ENCODE measurements around the gene PLPPR1. TPM values are rescaled to one million over a fixed set of nuclear protein-coding genes. Genes with fewer than 3 reads are reported as not detected.

Gene PLPPR1
- total RNA-seq, 1 experiment from 2014 or later: not detected

GRCh38 chr9:101342595-101342994, 314.1 kb downstream of the PLPPR1 start:
- DNase-seq (ENCODE audit: low spot score): no peak

GRCh38 chr9:101350285-101350684, 321.8 kb downstream of the PLPPR1 start:
- no peak for DNase-seq (ENCODE audit: low spot score)

GRCh38 chr9:101352892-101353463, 324.5 kb downstream of the PLPPR1 start:
- no peak for DNase-seq (ENCODE audit: low spot score)

- no peak for DNase-seq (ENCODE audit: low spot score)
These were observed 325.2 kb downstream of the PLPPR1 start for GRCh38 chr9:101353683-101354082.

GRCh38 chr9:101354143-101354764, 325.7 kb downstream of the PLPPR1 start:
- peak; percentile 40 for DNase-seq (ENCODE audit: low spot score)

GRCh38 chr9:101354765-101355708, 326.5 kb downstream of the PLPPR1 start:
- no peak for DNase-seq (ENCODE audit: low spot score)

- DNase-seq (ENCODE audit: low spot score): no peak
These were observed 328.1 kb downstream of the PLPPR1 start for GRCh38 chr9:101356619-101357018.

- DNase-seq (ENCODE audit: low spot score): no peak
These were observed 331.2 kb downstream of the PLPPR1 start for GRCh38 chr9:101359679-101360078.

GRCh38 chr9:101360647-101361046, 332.1 kb downstream of the PLPPR1 start:
- DNase-seq (ENCODE audit: low spot score): no peak

GRCh38 chr9:101362450-101362849, 333.9 kb downstream of the PLPPR1 start:
- DNase-seq (ENCODE audit: low spot score): no peak

GRCh38 chr9:101365181-101365580, 336.7 kb downstream of the PLPPR1 start:
- DNase-seq (ENCODE audit: low spot score): no peak

GRCh38 chr9:101366038-101366756, 337.7 kb downstream of the PLPPR1 start:
- DNase-seq (ENCODE audit: low spot score): peak; percentile 14

GRCh38 chr9:101367323-101367722, 338.8 kb downstream of the PLPPR1 start:
- no peak for DNase-seq (ENCODE audit: low spot score)

- peak; percentile 55 for DNase-seq (ENCODE audit: low spot score)
These were observed 340.8 kb downstream of the PLPPR1 start for GRCh38 chr9:101369286-101369685.

GRCh38 chr9:101369884-101370531, 341.5 kb downstream of the PLPPR1 start:
- no peak for DNase-seq (ENCODE audit: low spot score)

GRCh38 chr9:101371813-101372212, 343.3 kb downstream of the PLPPR1 start:
- DNase-seq (ENCODE audit: low spot score): no peak

- no peak for DNase-seq (ENCODE audit: low spot score)
These were observed 344.0 kb downstream of the PLPPR1 start for GRCh38 chr9:101372327-101373118.

Measured in A172 (cell line).